Common myeloid progenitor, CD34-positive (primary cell): ENCODE results near the gene TAGAP.

Source experiments
- CTCF ChIA-PET: fragments of 350-600 bp; sonication (Branson Sonifier 250); formaldehyde crosslinking; loops from one replicate; lab custom pipeline; 2021; ENCODE audit warnings: antibody characterized with exemption; lab: Charles Lee
- POLR2A ChIA-PET: fragments of 350-600 bp; sonication (Branson Sonifier 250); formaldehyde crosslinking; loops from one replicate; lab custom pipeline; 2021; ENCODE audit warnings: antibody characterized with exemption; lab: Charles Lee
- DNase-seq, 3 donors: peaks; one replicate each; pipeline versions ENCODE4 v3.0.0 to v3.0.0-alpha.2; 2013
- H3K27ac ChIP-seq, 2 experiments: 1 replicate in 1 of 2; 2 replicates in 1 of 2; pipeline ENCODE4 v1.7.0; 2013; ENCODE audit warnings: inconsistent platforms in 2 of 2, low read length in 2 of 2, mild to moderate bottlenecking in 2 of 2, low read depth in 1 of 2, moderate library complexity in 1 of 2; ENCODE audit not compliant: severe bottlenecking in 2 of 2, insufficient read depth in 1 of 2, poor library complexity in 1 of 2
- H3K27me3 ChIP-seq, 5 experiments: replicated peaks in 2 of 5; 1 replicate in 3 of 5; 2 replicates in 2 of 5; pipeline versions ENCODE4 v1.6.1 to v1.7.0; 2013; ENCODE audit warnings: low read length in 4 of 5, mild to moderate bottlenecking in 2 of 5, moderate library complexity in 2 of 5, inconsistent platforms in 1 of 5; ENCODE audit not compliant: insufficient read depth in 5 of 5, control insufficient read depth in 4 of 5
- H3K36me3 ChIP-seq, 4 experiments: 1 replicate in 2 of 4; 2 replicates in 2 of 4; pipeline versions ENCODE4 v1.6.1 to v1.7.0; 2013; ENCODE audit warnings: low read length in 3 of 4, control low read depth in 1 of 4, mild to moderate bottlenecking in 1 of 4; ENCODE audit not compliant: control insufficient read depth in 4 of 4, insufficient read depth in 4 of 4
- H3K4me1 ChIP-seq, 4 experiments: 1 replicate in 3 of 4; 2 replicates in 1 of 4; pipeline versions ENCODE4 v1.6.1 to v1.7.1; 2013; ENCODE audit warnings: low read length in 3 of 4, mild to moderate bottlenecking in 3 of 4, control low read depth in 1 of 4, inconsistent platforms in 1 of 4, moderate library complexity in 1 of 4; ENCODE audit not compliant: control insufficient read depth in 4 of 4, insufficient read depth in 4 of 4; ENCODE audit errors: control extremely low read depth in 1 of 4
- H3K4me3 ChIP-seq, 7 experiments: 1 replicate in 4 of 7; 2 replicates in 3 of 7; pipeline versions ENCODE4 v1.5.1 to v1.7.0; 2013; ENCODE audit warnings: mild to moderate bottlenecking in 7 of 7, low read length in 6 of 7, moderate library complexity in 6 of 7, inconsistent platforms in 2 of 7, low read depth in 2 of 7, control low read depth in 1 of 7; ENCODE audit not compliant: insufficient read depth in 4 of 7, control insufficient read depth in 1 of 7; ENCODE audit errors: extremely low read depth in 1 of 7
- H3K9me3 ChIP-seq, 5 experiments: 1 replicate in 4 of 5; 2 replicates in 1 of 5; pipeline versions ENCODE4 v1.6.1 to v1.7.1; 2013; ENCODE audit warnings: low read length in 4 of 5, mild to moderate bottlenecking in 2 of 5, inconsistent platforms in 1 of 5, low read depth in 1 of 5, moderate library complexity in 1 of 5; ENCODE audit not compliant: control insufficient read depth in 4 of 5, insufficient read depth in 2 of 5; ENCODE audit errors: control extremely low read depth in 1 of 5
- WGBS: methylation state at CpG from one replicate; pipeline ENCODE4 v1.1.5; 2013; ENCODE audit not compliant: insufficient coverage; 5-methylcytosine and 5-hydroxymethylcytosine counted together

The TAGAP gene

GRCh38 chr6:159089443-159089842 is 44.7 kb upstream of the TAGAP start:
- WGBS, result 100% methylated on average over 1 of the region's 3 CpGs
- DNase-seq, result no peak

DNA sequence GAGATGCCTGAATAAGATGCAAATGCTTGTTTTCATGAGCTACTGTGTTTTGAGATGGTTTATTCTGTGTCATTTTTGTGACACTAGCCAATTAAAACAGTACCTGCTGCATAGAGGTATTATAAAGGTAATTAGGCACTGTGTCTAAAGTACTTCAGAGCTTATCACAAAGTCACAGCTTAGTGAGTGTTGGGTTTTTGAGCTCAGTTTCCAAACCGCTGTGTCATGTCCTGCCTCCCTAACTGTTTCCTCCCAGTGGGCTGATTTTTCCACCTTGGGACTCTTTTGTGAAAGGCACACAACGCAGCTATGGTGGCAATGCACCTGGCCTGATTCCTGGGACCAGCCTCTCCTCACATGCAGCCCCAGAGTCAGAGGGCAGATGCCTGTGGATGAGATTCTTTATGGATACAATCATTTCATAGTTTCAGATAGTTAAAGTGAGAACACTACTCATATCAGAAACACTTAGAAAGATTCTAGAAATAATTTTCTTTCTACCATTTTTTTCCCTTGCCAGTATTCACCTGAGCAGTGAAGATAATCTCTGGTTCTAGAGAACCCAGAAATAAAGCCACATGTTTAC is 41.3 kb upstream of the TAGAP start:
- 13% methylated on average over 2 of the region's 2 CpGs for WGBS
- POLR2A ChIA-PET, result no interaction called here

More at GRCh38 chr6:159089443-159089842, 44.7 kb upstream of the TAGAP start:
- H3K9me3 ChIP-seq, result no peaks in the 10 kb centered on the region
- ChIA-PET POLR2A (no interaction called here), CTCF (interaction anchor here (1.4 to 1.9 kb wide), 2 partner anchors 14 to 46 kb away, joined by 4 to 13 read pairs; no protein-coding TSS in a partner anchor)
- H3K4me1 ChIP-seq, result peaks cover 7 to 22% (median 18%) of the 10 kb centered on the region in 4 experiments
- no peak overlapping the region for H3K27ac ChIP-seq
- H3K4me3 ChIP-seq, result no peak overlapping the region
- H3K36me3 ChIP-seq, result no peaks in the 10 kb centered on the region
- H3K27me3 ChIP-seq, result no peaks in the 10 kb centered on the region

DNA sequence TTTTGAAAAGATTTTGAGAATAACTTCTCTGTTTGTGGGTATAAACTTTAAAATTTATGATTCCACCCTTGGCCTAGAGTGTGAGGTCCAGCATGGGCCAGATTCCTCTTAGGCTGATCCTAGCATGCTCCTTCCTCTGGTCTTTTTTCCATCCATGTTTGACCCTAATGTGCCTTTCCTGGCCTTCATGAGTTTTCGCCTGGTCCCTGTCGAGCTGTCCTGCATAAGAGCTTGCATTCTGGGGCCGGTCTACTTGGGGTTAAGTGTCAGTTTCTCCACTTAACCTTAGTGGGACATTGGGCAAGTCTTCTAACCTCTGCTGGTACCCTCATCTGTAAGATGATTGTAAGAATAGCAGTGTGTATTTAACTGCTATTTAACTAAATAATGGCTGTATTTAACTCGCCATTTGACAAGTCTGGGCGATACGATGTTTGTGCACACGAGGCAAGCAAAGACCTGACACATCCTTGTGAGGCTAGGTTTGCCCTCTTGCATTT is 40.7 kb upstream of the TAGAP start:
- no peak for DNase-seq
- 97% methylated on average over 7 of the region's 7 CpGs for WGBS
- CTCF ChIA-PET, result interaction anchor here (0.7 to 1.2 kb wide), 4 partner anchors 11 to 49 kb away, joined by 3 read pairs; no protein-coding TSS in a partner anchor

More for the DNA sequence above, 41.3 kb upstream of the TAGAP start:
- DNase-seq, result peak in 2 of 3 donors; percentile 55 to 73
- H3K27me3 ChIP-seq, result no peaks in the 10 kb centered on the region
- H3K9me3 ChIP-seq, result no peaks in the 10 kb centered on the region
- CTCF ChIA-PET, result interaction anchor here (0.7 to 1.2 kb wide), 4 partner anchors 11 to 49 kb away, joined by 3 read pairs; no protein-coding TSS in a partner anchor
- peaks cover 7 to 16% (median 14%) of the 10 kb centered on the region in 4 experiments for H3K4me1 ChIP-seq
- H3K36me3 ChIP-seq, result no peaks in the 10 kb centered on the region
- peak overlapping the region in 2 of 7 experiments; percentile 17 to 30 for H3K4me3 ChIP-seq
- H3K27ac ChIP-seq, result peak overlapping the region in 1 of 2 experiments; percentile 50

GRCh38 chr6:159084493-159085091 is 39.8 kb upstream of the TAGAP start:
- DNase-seq, result peak in 2 of 3 donors; percentile 50 to 55
- no peak overlapping the region for H3K27ac ChIP-seq
- CTCF ChIA-PET, result interaction anchor here (1.2 to 3.6 kb wide), 3 partner anchors 11 to 32 kb away, joined by 3 to 10 read pairs (median 7); no protein-coding TSS in a partner anchor
- no peaks in the 10 kb centered on the region for H3K9me3 ChIP-seq
- WGBS, result no CpG with 5 or more reads among the region's 2 CpGs
- no peaks in the 10 kb centered on the region for H3K27me3 ChIP-seq
- H3K4me1 ChIP-seq, result peaks cover 15 to 26% (median 22%) of the 10 kb centered on the region in 4 experiments
- POLR2A ChIA-PET, result no interaction called here
- no peak overlapping the region for H3K4me3 ChIP-seq
- no peaks in the 10 kb centered on the region for H3K36me3 ChIP-seq

More for the DNA sequence above, 40.7 kb upstream of the TAGAP start:
- peaks cover 9 to 19% (median 17%) of the 10 kb centered on the region in 4 experiments for H3K4me1 ChIP-seq
- H3K4me3 ChIP-seq, result peak overlapping the region in 1 of 7 experiments; percentile 30
- H3K36me3 ChIP-seq, result no peaks in the 10 kb centered on the region
- peak overlapping the region in 1 of 2 experiments; percentile 50 for H3K27ac ChIP-seq
- H3K9me3 ChIP-seq, result no peaks in the 10 kb centered on the region
- H3K27me3 ChIP-seq, result no peaks in the 10 kb centered on the region
- POLR2A ChIA-PET, result no interaction called here

DNA sequence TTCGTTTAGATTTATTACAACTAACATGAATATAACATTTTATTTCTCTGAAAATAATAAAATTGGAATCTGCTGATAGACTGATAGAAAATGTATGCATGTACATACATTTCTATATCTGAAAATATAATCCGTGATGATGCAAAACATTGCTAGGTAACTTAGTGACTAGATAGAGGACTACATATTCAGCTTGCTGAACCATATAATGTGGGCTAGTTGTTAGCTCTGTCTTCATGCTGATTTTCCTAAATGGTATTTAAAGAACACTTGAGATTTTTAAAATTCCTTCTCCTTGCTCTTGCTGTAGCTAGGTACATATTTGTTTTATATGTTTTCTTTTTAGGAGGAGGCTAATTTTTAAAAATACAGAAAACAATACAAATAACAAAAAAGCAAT is 38.4 kb upstream of the TAGAP start:
- CTCF ChIA-PET, result interaction anchor here (0.7 to 3.6 kb wide), 3 partner anchors 13 to 750 kb away, joined by 3 to 10 read pairs (median 7); no protein-coding TSS in a partner anchor
- POLR2A ChIA-PET, result no interaction called here
- WGBS, result no CpG with 5 or more reads among the region's 2 CpGs
- no peak overlapping the region for H3K27ac ChIP-seq
- H3K36me3 ChIP-seq, result no peaks in the 10 kb centered on the region
- peaks cover 19 to 26% (median 22%) of the 10 kb centered on the region in 4 experiments for H3K4me1 ChIP-seq
- H3K27me3 ChIP-seq, result no peaks in the 10 kb centered on the region
- no peak overlapping the region for H3K4me3 ChIP-seq
- no peaks in the 10 kb centered on the region for H3K9me3 ChIP-seq
- no peak for DNase-seq

GRCh38 chr6:159082039-159082815 is 37.4 kb upstream of the TAGAP start:
- Histone ChIP-seq H3K27ac (no peak overlapping the region), H3K27me3 (no peaks in the 10 kb centered on the region), H3K4me1 (peaks cover 19 to 26% (median 23%) of the 10 kb centered on the region in 4 experiments), H3K4me3 (no peak overlapping the region), H3K36me3 (no peaks in the 10 kb centered on the region), H3K9me3 (no peaks in the 10 kb centered on the region)
- 100% methylated on average over 1 of the region's 7 CpGs for WGBS
- CTCF ChIA-PET, result interaction anchor here (1.5 to 3.6 kb wide), 5 partner anchors 8 to 73 kb away, joined by 3 to 10 read pairs (median 5); no protein-coding TSS in a partner anchor
- no peak for DNase-seq
- POLR2A ChIA-PET, result no interaction called here
